ENCODE results near the gene PEPD. TPM values are rescaled to one million over a fixed set of nuclear protein-coding genes. Genes with fewer than 3 reads are reported as not detected.

PEPD gene
- total RNA-seq, 1 experiment from 2014 or later = 83.1 TPM

DNA sequence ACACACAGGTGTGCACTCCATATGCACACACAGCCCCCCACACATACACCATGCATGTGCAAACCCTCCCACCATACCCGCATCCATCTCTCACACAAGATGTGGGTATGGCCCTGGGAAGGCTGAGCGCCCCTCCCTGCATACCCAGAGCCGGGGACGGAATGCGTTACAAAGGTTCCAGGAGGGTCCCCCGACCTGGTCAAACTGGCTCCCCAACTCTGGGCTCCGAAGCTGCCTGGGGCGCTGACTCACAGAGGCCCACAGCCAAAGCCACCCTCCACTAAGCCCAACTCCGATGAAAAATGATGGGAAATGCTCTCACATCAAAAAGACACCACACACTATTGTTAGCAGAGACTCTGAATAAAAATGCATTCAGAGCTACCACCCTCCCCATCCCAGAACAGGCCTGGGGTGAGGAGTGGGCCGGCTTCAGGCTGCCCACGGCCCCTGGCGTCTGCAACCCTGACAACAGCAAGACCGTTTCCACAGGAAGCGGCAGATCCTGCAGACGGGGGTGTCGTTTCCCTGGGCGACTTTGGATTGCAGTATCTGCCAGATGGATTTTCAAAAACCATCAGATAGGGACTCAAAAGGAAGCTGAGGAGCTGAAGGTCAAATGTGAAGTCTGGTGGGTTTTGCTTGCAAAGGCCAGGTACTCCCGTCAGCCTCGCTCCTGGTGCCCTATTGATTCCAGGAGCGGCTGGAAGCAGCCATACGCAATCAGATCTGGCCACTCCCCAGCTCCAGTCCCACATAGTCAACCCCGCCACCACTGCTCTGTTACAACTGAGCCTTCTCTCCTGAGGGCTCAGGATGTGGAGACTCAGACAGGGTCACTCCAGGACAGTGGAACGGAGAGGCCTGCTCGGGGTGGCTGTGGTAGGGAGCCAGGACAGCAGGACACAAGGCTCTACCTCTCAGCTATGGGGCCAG lies 14.3 kb downstream of the PEPD start (continued):
- TF ChIP-seq, protein P1, sequence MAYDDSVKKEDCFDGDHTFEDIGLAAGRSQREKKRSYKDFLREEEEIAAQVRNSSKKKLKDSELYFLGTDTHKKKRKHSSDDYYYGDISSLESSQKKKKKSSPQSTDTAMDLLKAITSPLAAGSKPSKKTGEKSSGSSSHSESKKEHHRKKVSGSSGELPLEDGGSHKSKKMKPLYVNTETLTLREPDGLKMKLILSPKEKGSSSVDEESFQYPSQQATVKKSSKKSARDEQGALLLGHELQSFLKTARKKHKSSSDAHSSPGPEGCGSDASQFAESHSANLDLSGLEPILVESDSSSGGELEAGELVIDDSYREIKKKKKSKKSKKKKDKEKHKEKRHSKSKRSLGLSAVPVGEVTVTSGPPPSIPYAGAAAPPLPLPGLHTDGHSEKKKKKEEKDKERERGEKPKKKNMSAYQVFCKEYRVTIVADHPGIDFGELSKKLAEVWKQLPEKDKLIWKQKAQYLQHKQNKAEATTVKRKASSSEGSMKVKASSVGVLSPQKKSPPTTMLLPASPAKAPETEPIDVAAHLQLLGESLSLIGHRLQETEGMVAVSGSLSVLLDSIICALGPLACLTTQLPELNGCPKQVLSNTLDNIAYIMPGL (CRISPR knock-in tag; IDR thresholded peaks at IDR 0.05) = no peak

DNA sequence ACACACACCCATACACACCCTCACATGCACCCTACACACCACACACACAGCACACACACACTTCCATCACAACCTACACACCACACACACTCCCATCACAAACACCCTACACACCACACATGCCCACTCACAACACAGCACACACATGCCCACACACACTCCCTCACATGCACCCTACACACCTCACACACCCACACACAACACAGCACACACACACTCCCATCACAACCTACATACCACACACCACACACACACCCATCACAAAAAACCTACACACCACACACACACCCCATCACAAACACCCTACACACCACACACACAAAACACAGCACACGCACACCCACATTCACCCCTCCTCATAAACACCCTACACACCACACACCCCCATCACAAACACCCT lies 15.1 kb downstream of the PEPD start:
- peak overlapping the region; percentile 19; the same call in 1 of the 2 replicates for H3K27ac Mint-ChIP-seq
- ChIA-PET POLR2A (no interaction called here), CTCF (no interaction called here)
- H3K36me3 Mint-ChIP-seq = no peaks in the 10 kb centered on the region; the same call in 1 of the 2 replicates
- ATAC-seq (no peak), DNase-seq (ENCODE audit: low spot score) (no peak)
- TF ChIP-seq SMAD4 (CRISPR knock-in tag; IDR thresholded peaks at IDR 0.05) (no peak), FOXJ3 (CRISPR knock-in tag; IDR thresholded peaks at IDR 0.05; ENCODE audit: borderline replicate concordance) (no peak), FOXK1 (CRISPR knock-in tag; IDR thresholded peaks at IDR 0.05) (no peak)
- TF ChIP-seq, protein P2, sequence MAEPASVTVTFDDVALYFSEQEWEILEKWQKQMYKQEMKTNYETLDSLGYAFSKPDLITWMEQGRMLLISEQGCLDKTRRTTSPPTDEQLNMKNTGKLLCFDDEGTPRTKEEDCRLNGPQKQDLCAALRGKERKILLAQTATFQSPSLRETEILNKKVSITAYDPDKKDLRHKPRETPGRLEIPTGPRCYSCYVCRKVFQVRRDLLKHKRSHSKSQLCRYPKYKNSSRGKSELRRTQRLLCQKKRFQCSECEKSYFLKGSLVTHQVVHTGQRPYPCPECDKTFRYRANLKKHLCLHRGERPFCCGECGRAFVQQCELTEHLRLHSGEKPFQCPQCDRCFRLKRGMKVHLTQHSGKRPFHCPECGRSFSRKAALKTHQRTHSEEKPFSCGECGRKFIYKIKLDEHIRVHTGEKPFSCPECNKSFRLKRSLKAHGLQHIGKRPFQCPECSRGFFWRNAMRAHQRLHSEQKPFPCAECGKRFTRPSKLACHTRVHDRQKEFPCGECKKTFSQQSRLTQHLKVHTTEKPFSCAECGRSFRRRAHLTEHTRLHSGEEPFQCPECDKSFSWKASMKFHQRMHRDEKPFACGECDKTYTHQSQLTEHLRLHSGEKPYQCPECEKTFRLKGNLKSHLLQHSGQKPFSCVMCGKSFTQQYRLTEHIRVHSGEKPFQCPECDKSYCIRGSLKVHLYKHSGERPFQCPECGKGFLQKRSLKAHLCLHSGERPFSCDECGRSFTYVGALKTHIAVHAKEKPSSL (CRISPR knock-in tag; conservative IDR thresholded peaks at IDR 0.05) = no peak
- TF ChIP-seq, protein P3, sequence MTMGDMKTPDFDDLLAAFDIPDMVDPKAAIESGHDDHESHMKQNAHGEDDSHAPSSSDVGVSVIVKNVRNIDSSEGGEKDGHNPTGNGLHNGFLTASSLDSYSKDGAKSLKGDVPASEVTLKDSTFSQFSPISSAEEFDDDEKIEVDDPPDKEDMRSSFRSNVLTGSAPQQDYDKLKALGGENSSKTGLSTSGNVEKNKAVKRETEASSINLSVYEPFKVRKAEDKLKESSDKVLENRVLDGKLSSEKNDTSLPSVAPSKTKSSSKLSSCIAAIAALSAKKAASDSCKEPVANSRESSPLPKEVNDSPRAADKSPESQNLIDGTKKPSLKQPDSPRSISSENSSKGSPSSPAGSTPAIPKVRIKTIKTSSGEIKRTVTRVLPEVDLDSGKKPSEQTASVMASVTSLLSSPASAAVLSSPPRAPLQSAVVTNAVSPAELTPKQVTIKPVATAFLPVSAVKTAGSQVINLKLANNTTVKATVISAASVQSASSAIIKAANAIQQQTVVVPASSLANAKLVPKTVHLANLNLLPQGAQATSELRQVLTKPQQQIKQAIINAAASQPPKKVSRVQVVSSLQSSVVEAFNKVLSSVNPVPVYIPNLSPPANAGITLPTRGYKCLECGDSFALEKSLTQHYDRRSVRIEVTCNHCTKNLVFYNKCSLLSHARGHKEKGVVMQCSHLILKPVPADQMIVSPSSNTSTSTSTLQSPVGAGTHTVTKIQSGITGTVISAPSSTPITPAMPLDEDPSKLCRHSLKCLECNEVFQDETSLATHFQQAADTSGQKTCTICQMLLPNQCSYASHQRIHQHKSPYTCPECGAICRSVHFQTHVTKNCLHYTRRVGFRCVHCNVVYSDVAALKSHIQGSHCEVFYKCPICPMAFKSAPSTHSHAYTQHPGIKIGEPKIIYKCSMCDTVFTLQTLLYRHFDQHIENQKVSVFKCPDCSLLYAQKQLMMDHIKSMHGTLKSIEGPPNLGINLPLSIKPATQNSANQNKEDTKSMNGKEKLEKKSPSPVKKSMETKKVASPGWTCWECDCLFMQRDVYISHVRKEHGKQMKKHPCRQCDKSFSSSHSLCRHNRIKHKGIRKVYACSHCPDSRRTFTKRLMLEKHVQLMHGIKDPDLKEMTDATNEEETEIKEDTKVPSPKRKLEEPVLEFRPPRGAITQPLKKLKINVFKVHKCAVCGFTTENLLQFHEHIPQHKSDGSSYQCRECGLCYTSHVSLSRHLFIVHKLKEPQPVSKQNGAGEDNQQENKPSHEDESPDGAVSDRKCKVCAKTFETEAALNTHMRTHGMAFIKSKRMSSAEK (CRISPR knock-in tag; IDR thresholded peaks at IDR 0.05; ENCODE audit: borderline replicate concordance) = no peak
- H3K4me1 Mint-ChIP-seq = peaks cover 24% of the 10 kb centered on the region
- no peaks in the 10 kb centered on the region for H3K27me3 Mint-ChIP-seq (ENCODE audit: low read depth)
- no peaks in the 10 kb centered on the region for H3K9me3 Mint-ChIP-seq
- H3K4me3 Mint-ChIP-seq = no peak overlapping the region

DNA sequence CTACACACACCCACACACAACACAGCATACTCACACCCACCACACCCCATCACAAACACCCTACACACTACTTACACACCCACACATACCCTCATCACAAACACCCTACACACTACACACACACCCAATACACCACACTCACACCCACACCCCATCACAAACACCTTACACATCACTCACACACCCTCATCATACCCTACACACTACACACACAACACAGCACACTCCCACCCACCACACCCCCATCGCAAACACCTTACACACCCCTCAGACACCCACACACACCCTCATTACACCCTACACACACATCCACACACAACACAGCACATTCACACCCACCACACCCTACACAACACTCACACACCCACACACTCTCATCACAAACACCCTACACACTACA lies 15.8 kb downstream of the PEPD start:
- Mint-ChIP-seq H3K36me3 (no peaks in the 10 kb centered on the region; the same call in 1 of the 2 replicates), H3K4me3 (no peak overlapping the region), H3K27ac (no peak overlapping the region; the same call in 1 of the 2 replicates), H3K9me3 (no peaks in the 10 kb centered on the region), H3K27me3 (ENCODE audit: low read depth) (no peaks in the 10 kb centered on the region), H3K4me1 (peaks cover 17% of the 10 kb centered on the region)
- ChIA-PET CTCF (interaction anchor here (0.5 kb wide), 1 partner anchor 113 kb away, joined by 4 read pairs; no protein-coding TSS in a partner anchor), POLR2A (no interaction called here)
- no peak for DNase-seq (ENCODE audit: low spot score)
- TF ChIP-seq, protein P4, sequence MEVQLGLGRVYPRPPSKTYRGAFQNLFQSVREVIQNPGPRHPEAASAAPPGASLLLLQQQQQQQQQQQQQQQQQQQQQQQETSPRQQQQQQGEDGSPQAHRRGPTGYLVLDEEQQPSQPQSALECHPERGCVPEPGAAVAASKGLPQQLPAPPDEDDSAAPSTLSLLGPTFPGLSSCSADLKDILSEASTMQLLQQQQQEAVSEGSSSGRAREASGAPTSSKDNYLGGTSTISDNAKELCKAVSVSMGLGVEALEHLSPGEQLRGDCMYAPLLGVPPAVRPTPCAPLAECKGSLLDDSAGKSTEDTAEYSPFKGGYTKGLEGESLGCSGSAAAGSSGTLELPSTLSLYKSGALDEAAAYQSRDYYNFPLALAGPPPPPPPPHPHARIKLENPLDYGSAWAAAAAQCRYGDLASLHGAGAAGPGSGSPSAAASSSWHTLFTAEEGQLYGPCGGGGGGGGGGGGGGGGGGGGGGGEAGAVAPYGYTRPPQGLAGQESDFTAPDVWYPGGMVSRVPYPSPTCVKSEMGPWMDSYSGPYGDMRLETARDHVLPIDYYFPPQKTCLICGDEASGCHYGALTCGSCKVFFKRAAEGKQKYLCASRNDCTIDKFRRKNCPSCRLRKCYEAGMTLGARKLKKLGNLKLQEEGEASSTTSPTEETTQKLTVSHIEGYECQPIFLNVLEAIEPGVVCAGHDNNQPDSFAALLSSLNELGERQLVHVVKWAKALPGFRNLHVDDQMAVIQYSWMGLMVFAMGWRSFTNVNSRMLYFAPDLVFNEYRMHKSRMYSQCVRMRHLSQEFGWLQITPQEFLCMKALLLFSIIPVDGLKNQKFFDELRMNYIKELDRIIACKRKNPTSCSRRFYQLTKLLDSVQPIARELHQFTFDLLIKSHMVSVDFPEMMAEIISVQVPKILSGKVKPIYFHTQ (CRISPR knock-in tag; IDR thresholded peaks at IDR 0.05) = no peak
- no peak for TF ChIP-seq NR1H2 (CRISPR knock-in tag; IDR thresholded peaks at IDR 0.05)
- no peak for ATAC-seq

Measured in WTC11 (cell line).